DMS 273 treated with DMSO at 0.1 percent for 48 hours (cell line): ENCODE data around the gene LAMTOR2.
A peak's percentile ranks its signal among the peaks of the same experiment; 100 is the strongest.
"Not testable (repeated sequence)": the region's sequence is repeated elsewhere in the genome, so short reads cannot be mapped to it uniquely, and the experiment has no call there.

Experiments
- DNase-seq: peaks from one replicate; lab custom pipeline; 2025; lab: John Stamatoyannopoulos, UW

LAMTOR2 gene

DNA sequence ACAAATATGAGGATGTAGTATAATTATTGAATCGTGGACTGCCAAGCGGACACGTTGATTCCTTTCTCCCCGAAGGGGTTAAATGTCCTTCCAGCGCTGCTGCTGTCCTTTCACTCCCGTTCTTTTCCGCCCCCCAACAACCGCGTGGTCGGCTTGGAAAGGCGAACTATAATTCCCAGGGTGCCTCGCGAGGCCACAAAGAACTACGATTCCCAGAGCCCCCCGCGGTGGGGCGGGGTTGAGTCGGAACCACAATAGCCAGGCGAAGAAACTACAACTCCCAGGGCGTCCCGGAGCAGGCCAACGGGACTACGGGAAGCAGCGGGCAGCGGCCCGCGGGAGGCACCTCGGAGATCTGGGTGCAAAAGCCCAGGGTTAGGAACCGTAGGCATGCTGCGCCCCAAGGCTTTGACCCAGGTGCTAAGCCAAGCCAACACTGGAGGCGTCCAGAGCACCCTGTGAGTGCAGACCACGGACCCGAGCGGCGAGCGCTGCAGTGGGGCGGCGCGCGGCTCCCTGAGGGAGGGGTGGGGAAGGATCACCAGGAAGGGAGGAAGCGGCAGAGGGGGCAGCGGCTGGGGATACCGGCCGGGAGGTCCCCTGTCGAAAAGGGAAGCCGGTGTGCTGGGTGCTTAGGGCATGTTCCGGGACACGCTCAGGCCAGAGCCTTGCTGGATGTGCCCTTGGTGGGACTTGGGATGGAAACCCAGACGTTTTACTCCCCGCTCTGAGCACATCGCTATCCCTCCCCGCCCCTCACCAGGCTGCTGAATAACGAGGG, at the start of gene LAMTOR2:
LAMTOR2 (plus strand) TSS at position 283 of the 781 bp plus-strand sequence; CDS start at position 391, 108 bp downstream.
- peak; percentile 97 for DNase-seq

DNA sequence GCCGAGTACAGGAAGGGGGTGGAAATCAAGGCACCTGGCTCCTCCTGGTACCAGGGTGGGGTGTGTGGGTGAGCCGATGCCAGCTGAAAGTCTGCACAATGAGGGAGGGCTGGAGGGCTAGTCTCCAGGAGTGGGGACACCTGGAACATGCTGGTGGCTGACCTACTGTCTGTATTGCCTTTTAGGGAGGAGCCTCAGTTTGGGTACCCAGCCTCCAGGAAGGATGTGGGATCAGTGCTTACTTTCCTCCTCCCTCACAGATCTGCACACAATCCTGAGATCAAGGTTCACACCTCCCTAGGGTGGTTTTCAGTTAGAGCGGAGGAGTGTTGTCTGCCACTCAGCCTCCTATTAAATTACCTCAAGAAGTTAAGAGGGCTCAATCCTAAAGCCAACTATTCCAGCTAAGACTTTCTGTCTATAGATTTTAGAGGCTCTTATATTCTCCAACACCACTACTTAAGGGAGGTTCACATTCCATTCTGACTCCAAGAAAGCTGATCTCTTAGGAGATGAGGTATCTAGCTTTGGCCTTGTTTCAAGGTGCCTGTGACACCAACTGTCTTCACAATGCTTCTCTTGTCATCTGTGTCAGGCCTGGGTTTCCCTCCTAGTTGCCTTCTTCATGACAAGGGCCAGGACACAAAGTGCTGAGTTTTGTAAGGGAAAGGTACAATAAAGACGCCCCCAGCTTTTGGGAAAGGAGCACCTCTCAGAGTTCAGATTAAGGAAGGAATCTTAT, 49.6 kb upstream of the LAMTOR2 start:
- DNase-seq = no peak

DNA sequence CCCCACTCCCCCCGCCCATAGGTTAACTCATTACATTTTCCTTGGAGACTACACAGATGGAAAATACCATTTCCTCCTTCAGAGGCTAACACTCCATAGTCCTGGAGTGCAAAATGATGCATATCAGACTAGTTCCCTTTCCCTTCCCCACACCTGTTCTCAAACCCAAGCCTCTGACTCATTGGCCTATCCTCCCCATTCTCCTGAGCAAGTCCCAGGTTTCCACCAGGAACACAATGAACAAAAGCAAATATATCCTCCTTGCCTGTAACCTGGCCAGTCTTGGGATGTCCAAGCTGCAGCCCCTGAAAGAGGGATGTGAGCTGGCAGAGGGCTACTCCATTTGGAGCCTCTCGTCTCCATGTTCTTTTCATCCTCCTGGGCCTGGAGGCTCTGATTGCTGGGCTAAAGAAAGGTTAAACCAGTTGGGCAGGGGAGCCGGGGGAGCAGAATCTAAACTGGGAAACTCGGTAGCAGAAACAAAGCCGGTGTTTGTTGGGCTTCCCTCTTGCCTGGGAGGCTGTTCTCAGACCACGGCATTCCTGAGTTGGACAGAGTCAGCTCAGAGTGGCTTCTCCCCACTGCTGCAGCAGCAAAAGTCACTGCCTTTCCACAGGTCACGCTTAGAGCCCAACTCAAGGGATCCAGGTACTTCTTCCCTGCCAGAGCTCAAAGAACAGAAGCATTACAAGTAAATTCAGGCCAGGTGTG, 47.8 kb upstream of the LAMTOR2 start:
- DNase-seq = no peak

DNA sequence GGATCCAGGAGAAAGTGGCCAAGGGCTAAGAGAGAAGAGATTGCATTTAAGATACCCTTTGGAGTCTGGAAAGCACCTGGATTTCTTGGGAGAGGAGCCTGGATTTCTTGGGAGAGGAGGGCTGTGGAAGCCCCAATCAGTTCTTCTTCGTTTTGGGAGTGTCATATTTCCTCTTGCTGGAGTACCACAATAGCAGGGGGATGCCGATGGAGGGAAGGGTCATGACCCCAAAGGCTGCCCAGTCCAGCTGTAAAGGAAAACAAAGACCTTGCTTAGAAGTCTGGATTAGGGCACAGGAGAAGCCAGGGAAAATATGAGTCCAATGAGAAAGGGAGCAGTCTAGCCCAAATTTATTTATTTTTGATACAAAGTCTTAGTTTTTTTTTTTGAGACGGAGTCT, 45.2 kb upstream of the LAMTOR2 start:
- DNase-seq = no peak

DNA sequence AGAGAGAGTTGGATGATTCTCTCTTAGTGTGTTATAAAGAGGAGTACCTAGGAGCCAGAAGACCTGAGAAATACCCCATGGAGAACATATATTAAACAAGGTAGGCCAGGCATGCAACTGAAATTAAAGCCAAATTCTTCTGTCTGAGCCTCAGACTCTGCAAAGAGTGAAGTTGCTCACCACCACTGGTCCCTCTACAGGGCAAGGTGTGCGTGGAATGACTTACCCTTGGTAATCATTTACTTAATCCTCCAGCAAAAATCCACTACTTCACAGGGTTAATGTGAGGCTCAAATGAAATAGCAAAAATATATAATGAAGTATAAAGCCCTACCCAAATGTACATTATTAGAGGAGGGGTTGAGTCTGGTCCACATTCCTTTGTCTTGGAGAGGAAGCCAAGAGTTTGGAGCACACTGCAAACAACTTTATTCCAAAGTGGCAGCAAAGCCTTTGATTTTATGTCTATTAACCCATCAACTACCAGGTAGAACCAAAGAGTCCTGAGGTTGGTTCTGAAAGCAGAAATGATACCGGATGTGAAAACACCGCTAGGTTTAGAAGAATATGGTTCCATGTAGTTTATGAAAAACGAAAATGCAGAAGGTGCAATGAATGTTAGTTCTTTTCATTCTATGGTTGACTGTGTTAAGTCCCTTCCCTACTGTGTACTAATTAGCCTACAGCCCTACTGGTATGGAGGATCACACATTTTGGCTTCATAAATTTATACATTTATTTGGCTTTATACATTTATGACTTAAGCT, 42.3 kb upstream of the LAMTOR2 start:
- DNase-seq = no peak

DNA sequence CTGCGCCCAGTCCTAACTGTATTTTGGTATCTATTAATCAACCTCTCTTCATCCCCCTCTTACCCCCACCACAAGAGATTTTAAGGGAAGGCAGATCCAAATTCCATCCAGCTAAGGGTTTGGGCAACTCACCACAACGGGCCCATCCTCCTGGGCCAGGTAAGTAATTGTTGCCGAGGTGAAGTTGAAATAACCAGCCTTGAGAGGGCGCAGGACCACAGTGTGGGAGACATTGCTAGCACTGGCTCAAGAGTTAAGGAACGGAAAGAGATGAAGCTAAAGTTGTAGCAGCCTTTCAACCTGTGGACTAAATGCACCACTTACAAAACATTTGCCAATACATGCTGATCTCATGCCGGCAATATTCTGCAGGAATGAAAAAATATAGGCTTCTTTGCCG, 39.8 kb upstream of the LAMTOR2 start:
- no peak for DNase-seq

DNA sequence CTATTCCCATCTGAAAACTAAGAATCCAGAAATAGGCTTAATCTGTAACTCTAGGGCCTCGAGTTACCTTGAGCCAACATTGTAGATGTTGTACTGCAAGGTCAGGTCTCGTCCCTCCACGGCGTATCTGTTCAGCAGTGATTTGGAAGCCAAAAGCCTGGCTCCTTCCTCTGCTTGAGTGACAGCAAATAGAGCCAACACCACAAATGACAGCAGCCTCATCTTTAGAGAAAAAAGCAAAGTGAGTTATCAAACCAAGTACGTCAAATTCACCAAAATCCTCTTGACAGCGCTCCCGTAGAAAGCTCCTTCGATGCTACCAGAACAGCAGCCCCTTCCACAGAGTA, 34.7 kb upstream of the LAMTOR2 start:
- no peak for DNase-seq

DNA sequence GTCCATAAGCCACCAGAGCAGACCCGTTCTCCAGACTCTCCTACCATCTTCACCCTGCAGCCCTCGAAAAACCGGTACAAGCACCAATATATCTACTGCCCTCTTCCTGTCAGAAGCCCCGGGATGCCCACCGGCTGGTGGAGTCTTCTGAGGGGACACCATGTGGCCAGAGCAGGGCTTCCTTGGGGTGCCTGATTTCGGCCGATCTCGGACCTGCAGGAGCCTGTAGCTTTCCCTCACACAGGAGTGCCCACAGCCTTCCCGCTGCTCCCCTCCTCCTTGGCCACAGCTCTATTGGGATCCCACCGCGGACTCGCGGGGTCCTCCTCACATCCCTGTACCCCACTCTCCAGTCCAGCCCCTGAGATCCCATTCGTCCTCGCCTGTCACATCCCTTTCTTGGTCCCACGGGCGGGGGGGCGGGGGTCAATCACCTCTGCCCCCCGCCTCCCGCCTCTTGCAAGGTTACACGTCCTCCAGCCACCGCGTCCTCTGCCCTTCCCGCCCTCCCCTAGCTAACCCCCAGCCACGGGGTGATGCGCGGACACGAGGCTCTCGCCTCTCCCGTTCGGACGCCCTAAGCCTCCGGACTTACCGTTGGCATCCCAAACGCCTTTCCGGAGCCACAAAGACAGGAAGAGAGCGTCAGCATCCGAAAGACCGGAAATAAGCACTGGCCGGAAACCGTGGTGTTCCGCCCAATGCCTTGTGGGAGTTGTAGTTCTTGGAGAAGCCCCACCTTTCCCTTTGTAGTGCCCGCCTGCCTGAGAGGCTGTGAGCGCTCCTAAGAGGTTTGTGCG, 34.1 kb upstream of the LAMTOR2 start, which contains the start of gene SSR2:
SSR2 (minus strand) TSS at position 659 of the 800 bp plus-strand sequence. CDS start 784 bp downstream, outside the sequence.
- DNase-seq = peak; percentile 79

DNA sequence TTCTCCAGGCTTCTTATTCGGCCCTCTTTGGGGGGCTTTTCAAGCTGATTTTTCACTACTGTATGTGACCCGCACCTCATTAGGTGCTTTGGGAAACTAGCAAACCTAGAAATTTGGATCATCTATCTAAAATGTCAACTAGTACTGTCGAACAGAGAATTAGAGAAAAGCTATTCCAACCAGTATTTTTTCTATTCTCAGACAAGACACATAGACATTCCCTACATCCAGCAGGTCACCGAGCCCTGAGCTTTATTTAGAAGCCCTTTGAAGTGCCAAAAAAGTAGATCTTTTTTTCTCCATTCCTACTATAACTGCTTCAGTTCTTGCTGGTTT, 33.5 kb upstream of the LAMTOR2 start:
- no peak for DNase-seq

DNA sequence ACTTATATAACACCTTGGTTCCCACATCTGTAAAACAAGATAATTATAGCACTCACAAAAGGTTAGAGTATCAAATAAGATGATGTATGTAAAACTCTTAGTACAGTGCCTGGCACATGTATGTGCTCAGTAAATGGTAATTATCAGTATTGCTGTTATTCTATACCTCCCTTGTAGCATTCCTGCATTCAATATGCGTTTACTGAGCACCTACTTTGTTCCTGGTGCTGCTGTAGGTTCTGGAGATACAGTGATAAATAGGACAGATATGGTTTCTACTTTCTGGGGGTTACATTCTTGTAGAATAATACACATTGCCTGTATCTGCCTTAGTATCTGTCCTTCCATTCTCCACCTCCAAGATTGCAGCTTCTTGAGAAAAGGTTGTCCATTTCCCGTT, 32.6 kb upstream of the LAMTOR2 start:
- DNase-seq = no peak

DNA sequence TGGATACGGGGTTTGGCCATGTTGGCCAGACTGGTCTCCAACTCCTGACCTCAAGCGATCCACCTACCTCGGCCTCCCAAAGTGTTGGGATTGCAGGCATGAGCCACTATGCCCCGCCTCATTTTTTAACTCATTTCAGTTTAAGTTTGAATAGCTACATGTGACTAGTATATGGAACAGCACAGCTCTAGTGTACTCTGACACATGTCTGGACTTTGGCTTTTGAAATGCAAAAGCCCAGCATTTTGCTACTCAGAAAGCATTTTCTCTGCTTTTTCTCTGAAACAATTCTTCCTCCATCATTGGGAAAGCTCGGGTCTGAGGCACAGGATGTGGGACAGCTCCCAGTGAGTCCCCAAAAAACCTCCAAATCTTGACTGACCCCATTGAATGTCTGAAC, 29.8 kb upstream of the LAMTOR2 start:
- DNase-seq = no peak

DNA sequence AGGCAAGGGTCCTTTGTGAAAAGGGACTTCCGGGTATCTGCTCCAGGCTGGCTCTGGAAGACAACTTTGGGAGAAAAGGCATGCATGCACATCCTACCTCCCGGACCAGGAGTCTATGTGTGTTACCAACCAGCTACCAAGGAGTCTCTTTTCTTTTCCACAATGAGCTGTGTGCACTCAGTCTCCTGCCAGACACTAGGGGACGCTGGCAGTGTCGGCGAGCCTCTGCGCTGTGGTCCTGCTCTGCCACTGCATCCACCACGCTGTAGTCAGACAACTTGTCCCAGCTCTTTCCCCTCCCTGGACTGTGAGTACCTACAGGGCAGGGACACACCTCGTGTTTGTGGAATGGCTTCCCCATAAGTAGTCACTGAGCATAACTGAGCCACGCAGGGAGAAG, 28.7 kb upstream of the LAMTOR2 start:
- peak; percentile 18 for DNase-seq

DNA sequence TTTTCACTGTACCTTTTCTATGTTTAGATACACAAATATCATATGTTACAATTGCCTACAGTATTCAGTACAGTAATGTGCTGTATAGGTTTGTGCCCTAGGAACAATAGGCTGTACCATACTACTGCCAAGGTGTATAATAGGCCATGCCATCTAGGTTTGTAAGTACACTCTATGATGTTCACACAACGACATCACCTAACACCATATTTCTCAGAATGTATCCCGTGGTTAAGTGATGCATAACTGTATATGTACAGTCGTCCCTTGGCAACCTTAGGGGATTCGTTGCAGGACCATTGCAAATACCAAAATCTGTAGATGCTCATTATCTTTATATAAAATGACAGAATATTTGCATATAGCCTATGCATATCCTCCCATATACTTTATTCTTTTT, 28.0 kb upstream of the LAMTOR2 start:
- DNase-seq = no peak

DNA sequence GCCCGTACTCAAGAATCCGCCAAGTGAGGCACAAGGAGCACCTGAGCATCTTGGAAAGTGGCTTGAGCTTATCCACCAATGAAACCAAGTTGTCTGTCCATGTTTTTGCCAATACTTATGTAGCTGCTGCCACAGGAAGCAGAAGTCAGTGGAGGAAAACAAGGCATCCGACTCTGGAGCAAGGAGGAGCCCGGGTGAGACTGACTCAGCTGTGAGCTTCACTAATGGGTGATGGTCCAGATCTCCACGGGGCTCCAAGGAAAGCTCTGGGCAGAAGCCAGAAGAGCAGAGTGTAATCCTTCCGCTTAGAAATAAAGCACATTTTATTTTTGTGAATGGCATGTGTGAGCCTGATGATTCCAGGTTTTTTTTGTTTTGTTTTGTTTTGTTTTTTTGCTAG, 21.6 kb upstream of the LAMTOR2 start:
- no peak for DNase-seq

DNA sequence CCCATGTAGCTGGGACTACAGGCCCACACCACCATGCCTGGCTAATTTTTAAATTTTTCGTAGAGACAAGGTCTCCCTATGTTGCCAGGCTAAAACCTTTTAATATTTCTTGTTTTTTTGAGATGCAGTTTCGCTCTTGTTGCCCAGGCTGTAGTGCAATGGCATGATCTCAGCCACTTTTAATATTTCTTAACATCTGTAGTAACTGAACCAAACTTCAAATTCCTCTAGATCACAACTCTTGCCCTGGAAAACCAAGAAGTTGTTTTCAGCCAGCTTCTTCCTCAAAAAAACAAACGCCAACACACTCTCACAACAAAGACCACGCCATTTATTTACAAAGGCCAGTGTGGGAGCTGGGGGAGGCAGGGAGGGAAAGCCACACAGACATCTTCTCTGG, 19.6 kb upstream of the LAMTOR2 start:
- DNase-seq = not testable (repeated sequence)

DNA sequence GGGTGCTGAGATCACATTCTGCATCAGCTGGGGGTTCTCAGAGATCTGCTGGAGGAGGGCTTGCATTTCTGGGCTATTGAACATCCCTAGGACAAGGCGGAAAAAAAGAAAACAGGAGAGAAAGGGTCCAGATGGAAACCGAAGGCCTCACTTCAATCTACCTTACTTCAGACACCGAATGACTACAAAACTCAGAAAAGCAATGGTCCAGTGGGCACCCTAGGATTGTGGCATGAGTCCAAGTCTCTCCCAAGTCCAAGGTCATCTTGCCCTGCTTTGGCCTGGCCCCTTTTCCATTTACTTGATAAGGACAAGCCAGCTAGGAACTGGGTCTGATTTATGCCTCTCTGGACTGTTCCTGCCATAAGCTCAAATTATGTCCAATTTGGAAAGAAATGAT, 11.8 kb upstream of the LAMTOR2 start:
- DNase-seq = no peak

DNA sequence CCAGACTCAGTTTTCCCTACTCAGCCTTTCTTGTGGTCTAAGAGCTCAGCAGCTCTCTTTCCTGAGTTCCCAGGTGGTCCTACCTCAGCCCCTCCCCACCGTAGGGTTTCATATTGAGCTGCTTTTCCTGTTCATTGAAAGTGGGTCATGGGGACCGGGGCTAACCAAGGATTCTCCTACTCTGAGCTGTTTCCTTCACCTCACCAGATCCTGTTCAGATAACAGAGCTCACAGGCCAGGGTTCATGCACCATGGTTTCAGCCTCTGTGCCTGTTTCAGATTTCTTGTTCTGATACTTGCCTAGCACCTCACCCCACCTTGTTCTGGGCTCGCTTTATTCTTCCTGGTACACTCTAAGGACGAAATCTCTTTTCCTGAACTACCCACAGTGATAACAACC, 9.5 kb upstream of the LAMTOR2 start:
- DNase-seq = no peak

DNA sequence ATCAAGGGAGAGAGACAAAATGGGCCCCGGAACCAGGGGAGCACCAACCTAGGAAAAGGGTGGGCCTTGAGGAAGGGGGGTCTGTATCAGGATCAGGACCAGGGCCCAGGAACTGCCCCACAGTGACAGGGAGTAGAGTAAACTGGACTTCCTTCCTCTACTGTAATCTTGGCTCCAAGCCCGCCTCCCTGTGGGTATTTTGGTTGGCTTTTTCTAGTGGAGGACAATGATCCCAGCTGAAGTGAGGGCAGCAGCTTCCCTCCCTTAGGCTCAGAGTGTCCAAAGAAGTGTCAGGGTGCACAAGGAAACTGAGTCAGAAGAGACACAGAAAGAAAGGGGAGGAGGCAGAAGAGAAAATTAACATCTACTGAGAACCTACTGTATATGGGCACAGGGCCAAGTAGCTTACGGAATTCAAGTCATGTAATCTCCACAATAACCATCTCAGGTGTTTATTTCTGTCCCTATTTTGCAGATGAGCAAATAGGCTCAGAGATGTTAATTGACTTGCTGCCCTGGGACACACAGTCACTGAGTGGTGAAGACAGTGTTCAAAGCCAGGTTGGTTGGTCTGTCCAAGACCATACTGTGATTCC, 5.8 kb upstream of the LAMTOR2 start:
- DNase-seq = no peak

DNA sequence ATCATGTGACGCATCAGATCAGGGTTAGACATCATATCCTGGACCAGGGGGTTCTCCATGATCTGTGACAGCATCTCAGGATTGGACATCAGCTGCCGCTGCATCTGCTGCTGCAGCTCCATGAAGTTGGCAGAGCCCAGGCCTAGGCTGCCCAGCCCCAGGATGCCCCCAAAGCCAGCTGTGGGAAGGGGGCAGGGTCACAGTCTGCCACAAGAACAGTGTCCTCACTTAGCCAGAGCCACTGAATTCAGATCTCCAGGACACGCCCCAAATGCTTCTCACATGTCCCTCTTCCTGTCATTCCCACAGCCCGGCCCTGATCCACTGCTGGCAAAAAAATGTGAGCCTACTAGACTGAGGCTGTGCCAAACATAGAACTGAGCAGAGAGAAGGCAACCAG, 4.2 kb upstream of the LAMTOR2 start:
- no peak for DNase-seq

DNA sequence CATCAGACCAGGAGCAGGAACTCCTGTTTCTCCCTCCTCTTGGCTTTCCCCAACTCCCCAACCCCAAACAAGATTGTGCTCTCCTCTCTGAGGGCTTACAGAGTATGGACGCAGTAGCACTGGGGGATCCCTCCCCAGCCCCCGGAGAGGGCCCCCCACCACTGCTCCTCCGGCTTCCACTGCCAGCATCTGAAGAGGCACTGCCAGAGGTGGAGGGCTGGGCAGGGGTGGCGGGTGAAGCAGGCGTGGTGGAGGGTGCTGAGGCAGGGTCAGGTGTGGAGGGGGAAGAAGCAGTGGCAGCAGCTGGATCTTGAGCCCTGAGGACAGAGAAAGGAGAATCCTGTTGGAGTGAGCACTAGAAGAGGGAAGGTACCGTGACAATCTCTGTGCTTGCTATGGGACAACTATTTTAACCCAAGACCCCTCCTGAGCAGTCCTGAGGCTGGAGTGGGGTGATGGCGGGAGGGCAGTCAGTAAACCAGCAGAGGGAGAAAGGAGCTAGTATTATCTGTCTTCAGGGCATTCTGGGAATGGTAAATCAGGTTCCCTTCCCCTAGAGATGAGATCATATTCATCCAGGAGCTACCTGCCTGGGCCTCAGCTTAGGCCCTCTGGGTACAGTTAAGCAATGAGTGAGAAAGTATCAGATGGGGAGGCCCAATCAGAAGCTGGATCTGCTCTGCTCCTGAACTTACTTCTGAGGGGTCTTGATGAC, 3.4 kb upstream of the LAMTOR2 start:
- no peak for DNase-seq
